GM18858 (cell line): Measurements from ENCODE around the gene NR5A1.

Source experiments
- ATAC-seq: cut with Tn5 transposase; IDR thresholded peaks from one replicate; pipeline ENCODE4 v1.9.1; 2021; ENCODE audit not compliant: unreplicated experiment

The NR5A1 gene

GRCh38 chr9:124500028-124500795, 7.0 kb downstream of the NR5A1 start:
- ATAC-seq = no peak

GRCh38 chr9:124499216-124499615, 8.0 kb downstream of the NR5A1 start:
- ATAC-seq = no peak

DNA sequence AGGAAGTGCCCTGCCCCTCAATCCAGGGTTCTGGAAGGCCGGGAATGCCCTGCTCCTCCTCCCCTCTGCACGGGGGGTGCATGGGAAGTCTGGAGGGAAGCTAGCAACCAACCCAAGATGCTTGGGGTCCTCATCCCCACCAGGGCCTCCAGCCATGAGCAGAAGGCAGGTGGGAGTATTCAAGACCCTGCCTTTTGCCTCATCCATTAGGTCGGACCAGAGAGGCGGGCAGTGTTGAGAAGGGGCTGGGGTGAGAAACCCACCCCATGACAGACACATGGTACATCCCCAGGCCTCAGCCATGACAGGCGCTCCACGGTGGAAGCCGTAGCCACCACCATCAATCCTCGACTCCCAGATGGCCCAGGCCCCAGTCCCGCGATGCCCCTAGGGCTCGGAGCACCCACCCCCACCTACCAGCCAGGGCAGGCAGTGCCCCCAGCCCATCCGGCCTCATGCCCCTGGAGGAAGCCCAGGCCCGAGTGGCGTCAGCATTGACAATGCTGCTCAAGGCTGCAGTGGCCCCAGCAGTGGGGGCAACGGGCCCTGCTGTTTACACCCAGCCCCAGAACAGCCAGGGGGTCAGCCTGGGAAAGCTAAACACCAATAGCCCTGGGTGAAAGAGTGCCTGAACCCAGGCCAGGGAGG, 8.6 kb downstream of the NR5A1 start:
- ATAC-seq = no peak

- ATAC-seq = no peak
Measured at GRCh38 chr9:124498040-124498439, 9.2 kb downstream of the NR5A1 start.

DNA sequence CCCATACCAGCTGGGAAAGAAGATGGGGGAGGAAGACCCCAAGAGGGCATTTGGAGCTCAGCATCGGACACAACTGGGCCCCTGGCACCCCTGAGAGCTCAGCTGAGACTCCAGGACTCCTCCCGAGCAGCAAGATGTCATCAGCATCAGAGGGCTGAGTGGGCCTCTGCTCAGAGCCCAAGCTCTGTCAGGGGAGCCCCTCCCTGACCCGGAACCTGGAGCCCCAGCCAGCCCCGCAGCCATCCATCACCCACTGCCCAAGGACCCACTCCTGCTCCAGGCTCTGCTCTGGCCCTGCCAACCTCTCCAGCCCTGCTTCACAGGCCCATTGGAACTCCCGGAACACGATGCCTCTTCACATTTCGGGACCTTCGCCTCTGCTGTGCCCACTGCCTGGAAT, 9.8 kb downstream of the NR5A1 start:
- no peak for ATAC-seq

DNA sequence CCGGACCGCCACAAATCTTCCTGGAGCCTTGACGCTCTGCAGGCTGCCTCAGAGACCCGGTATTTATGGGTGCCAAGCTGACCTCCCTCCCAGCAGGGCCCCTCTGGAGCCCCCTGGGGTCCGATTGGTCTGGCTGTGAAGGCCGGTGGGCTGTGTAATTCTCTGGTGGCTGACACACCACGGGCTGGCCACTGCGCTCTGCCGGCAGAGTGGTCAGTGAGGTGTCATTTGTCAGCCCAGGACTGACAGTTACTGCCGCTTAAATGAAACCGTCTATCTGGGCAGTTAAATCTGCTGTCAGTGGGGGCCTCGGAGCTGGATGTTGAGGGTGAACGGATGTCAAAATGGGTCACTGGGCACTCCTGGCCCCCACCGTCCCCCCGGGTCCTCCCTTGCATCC, 10.7 kb downstream of the NR5A1 start:
- no peak for ATAC-seq

- no peak for ATAC-seq
Measured at GRCh38 chr9:124496075-124496449, 11.1 kb downstream of the NR5A1 start.

DNA sequence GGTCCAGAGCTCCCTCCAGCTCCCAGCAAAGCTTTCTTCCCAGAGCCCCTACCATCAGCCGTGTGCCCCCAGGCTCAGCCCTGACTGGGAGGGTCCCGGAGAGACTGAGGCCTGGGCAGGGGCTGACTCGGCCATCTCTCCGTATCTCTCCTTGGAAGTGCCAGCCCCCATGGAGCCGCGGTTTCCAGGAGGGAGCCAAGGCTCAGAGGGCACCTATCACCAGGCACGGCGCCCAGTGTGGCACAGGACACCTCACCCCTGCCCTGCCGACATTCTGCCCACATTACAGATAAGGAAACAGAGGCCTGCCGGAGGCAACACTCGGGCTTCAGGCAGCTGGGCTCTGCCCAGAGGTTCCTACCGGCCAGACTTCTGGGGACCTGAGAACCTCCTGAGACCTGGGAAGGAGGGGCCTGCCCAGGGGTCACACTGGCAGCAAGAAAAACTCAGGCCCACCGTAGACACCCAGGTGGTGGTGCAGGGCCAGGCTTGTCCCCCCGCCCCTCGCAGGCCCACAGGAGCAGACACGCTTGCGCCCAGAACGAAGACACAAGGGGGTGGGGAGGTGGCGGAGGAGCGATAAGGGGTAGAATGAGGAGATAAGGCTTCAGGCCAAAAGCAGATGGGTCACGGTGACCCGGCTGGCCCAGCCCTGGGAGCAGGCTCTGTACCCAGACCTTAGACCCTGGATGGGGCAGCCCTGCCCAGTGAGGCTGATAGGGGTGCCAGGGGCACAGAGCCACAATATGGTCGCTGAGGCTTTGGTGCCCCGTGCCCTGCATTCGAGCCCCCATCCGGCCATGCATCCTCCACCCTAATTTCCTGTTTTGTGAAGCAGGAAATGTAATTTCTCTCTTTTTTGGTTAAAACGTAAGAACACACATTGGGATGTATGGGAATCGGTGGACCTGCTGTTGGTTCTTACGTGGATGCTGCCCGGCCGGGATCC, 11.8 kb downstream of the NR5A1 start:
- ATAC-seq = no peak

DNA sequence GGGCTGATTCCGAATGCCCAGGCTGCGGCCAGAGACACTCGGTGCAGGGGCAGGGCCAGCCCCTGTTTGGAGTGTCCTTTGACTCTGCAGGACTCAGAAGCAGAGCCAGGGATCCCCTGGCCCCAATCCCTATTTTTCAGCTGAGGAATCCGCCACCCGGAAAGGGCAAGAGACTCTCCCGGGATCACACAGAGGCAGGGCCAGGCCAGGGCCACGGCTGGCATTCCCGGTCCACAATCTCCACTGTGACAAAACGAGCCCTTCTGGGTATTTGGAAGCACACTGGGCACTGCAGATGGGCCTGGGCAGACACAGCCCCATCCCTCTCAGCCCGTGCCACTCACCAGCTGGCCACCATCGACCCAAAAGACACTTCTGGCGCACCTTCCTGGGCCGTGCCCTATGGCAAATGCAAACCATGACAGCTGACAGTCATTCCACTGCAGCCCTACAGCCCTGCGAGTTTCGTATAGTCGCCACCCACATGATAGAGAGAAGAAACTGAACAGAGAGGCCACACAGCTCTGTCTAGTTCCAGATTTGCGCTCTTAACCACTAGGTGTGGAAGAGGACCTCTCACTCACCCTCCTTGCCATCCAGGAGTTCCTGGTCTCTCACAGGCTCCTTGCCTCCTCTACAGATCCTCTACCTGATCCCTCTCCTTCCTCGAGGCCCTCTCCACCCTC, 13.3 kb downstream of the NR5A1 start:
- ATAC-seq = peak; percentile 68

GRCh38 chr9:124493218-124493617, 14.0 kb downstream of the NR5A1 start:
- no peak for ATAC-seq

- ATAC-seq = no peak
Measured at GRCh38 chr9:124492818-124493217, 14.4 kb downstream of the NR5A1 start.

- ATAC-seq = no peak
Measured at GRCh38 chr9:124491049-124491975, 15.9 kb downstream of the NR5A1 start.

DNA sequence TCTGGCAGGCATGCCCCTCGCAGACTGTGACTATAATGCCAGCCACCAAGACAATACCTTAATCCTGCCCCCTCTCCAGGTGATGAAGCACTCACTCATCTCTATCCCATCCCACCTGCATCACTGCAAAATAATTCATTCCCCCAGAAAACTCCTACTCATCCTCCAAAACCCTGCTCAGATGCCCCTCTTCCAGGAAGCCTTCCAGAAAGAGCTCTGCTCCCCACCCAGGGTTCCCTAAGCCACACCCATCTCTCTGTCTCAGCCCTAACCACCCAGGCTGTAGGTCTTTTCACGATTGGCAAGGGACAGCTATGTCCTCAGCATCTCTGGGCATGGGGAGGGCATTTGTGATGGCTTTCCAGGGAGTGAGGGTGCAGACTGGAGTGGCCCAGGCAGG, 17.2 kb downstream of the NR5A1 start:
- no peak for ATAC-seq

GRCh38 chr9:124489222-124489621, 18.0 kb downstream of the NR5A1 start:
- ATAC-seq = no peak

DNA sequence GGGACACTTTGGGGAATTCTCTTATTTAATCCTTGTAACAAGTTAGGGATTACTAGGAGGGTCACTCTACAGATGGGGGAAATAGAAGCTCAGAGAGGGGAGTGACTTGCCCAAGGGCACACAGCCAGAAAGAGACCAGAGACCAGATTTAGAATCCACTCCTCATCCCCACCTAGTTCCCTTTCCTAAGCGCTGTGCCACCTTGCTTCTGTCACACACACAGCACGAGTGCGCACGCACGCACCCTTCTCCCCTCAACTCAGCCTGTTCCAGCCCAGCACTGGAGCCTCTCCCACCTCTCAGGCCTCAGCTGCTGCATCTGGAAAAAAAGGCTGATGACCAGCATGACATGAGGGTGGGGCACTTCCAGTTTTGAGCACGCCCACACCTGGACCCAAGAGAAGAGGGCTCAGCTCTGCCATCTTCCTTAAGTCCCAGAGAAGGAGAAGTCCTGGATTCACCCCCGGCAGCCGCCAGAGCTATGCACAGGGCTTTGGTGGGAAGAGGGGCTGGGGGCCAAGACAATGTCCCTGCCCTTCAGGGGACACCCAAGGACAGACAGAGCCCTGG, 18.5 kb downstream of the NR5A1 start:
- ATAC-seq = no peak

DNA sequence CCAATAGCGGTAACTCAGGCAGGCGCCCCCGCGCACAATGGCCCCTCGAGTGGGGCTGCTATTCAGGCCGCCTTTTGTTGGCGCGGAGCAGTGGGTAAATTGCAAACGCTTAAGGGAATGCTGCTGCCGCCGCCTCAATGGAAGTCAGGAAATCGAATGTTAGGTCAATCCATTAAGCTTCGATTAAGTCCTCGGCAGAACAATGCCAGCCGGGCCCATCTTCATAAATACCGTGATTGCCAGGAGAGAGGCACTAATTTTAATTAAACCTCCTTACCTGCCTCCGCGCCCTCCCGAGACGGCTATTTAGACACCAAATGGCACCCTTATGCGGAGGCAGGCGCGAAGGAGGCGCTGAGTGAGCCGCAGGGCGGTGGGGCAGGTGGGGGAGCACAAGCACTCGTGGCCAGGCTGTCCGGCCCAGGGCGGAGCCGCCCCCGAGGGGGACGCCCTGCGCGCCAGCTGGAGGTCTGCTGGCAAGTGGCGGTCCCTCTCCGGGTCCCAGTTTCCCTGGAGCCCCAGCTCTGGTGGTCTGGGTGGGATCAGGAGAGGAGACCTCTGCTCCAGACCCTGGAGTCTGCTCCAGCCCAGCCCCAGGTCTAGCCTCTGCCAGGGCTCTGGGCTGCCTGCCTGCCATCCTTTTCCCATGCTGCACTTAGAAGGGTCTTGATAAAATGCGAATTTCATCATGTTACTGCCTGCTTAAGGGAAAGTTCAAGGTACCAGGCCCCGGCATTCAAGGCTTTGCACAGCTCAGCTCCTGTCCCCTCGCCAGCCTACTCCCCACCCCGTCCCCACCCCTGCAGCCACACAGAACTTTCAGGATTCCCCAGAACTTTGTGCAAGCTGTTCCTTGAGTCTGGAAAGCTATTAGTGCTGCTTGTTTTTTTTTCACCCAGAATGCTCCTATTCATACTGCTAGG, 19.7 kb downstream of the NR5A1 start:
- no peak for ATAC-seq

- no peak for ATAC-seq
Measured at GRCh38 chr9:124486778-124487259, 20.4 kb downstream of the NR5A1 start.

GRCh38 chr9:124485936-124486335, 21.3 kb downstream of the NR5A1 start:
- no peak for ATAC-seq
